Mesenchymal stem cell (in vitro differentiated cells and primary cell): ENCODE measurements around the gene REEP1.

Source experiments
- DNase-seq: peaks from one replicate; pipeline ENCODE4 v3.0.0-alpha.2; 2013
- H2AFZ ChIP-seq: one replicate; pipeline ENCODE4 v1.6.1; 2013; ENCODE audit warnings: low read depth, mild to moderate bottlenecking, control low read depth, inconsistent platforms, low read length, moderate library complexity
- H2AK5ac ChIP-seq: 2 replicates; pipeline ENCODE4 v1.6.1; 2013; ENCODE audit warnings: low read length, moderate library complexity, mild to moderate bottlenecking, inconsistent platforms; ENCODE audit not compliant: severe bottlenecking
- H2BK120ac ChIP-seq: one replicate; pipeline ENCODE4 v1.6.1; 2013; ENCODE audit warnings: low read depth, mild to moderate bottlenecking, inconsistent platforms, low read length, moderate library complexity
- H2BK12ac ChIP-seq, 2 experiments: one replicate each; pipeline ENCODE4 v1.6.1; 2013; ENCODE audit warnings: inconsistent platforms in 2 of 2, low read length in 2 of 2, mild to moderate bottlenecking in 2 of 2, moderate library complexity in 2 of 2, control low read depth in 1 of 2
- H2BK15ac ChIP-seq: one replicate; pipeline ENCODE4 v1.6.1; 2013; ENCODE audit warnings: mild to moderate bottlenecking, low read depth, inconsistent platforms; ENCODE audit not compliant: poor library complexity, severe bottlenecking
- H2BK5ac ChIP-seq: 2 replicates; pipeline ENCODE4 v1.6.1; 2013; ENCODE audit warnings: low read depth, mild to moderate bottlenecking, low read length, control low read depth, inconsistent platforms; ENCODE audit not compliant: poor library complexity, severe bottlenecking
- H3K14ac ChIP-seq, 2 experiments: one replicate each; pipeline ENCODE4 v1.6.1; 2013; ENCODE audit warnings: inconsistent platforms in 2 of 2, low read length in 2 of 2, control low read depth in 1 of 2, mild to moderate bottlenecking in 1 of 2, moderate library complexity in 1 of 2
- H3K18ac ChIP-seq, 2 experiments: one replicate each; pipeline ENCODE4 v1.6.1; 2013; ENCODE audit warnings: inconsistent platforms in 2 of 2, low read length in 2 of 2, control low read depth in 1 of 2, low read depth in 1 of 2, mild to moderate bottlenecking in 1 of 2
- H3K23ac ChIP-seq, 2 experiments: one replicate each; pipeline ENCODE4 v1.6.1; 2013; ENCODE audit warnings: inconsistent platforms in 2 of 2, low read length in 2 of 2, mild to moderate bottlenecking in 2 of 2, moderate library complexity in 2 of 2, control low read depth in 1 of 2
- H3K27ac ChIP-seq: 2 replicates; pipeline ENCODE4 v1.5.1; 2013; ENCODE audit warnings: mild to moderate bottlenecking, moderate library complexity, low read length, control low read depth, inconsistent platforms; ENCODE audit not compliant: poor library complexity, severe bottlenecking
- H3K27me3 ChIP-seq, 2 experiments: 2 replicates each; pipeline versions ENCODE4 v1.6.1 to v1.7.0; 2013; ENCODE audit warnings: low read length in 2 of 2, mild to moderate bottlenecking in 2 of 2, moderate library complexity in 2 of 2, control low read depth in 1 of 2, inconsistent platforms in 1 of 2; ENCODE audit not compliant: control insufficient read depth in 1 of 2, insufficient read depth in 1 of 2
- H3K36me3 ChIP-seq, 2 experiments: 2 replicates each; pipeline versions ENCODE4 v1.6.1 to v1.7.0; 2013; ENCODE audit warnings: low read length in 2 of 2, control low read depth in 1 of 2, inconsistent platforms in 1 of 2, low read depth in 1 of 2, mild to moderate bottlenecking in 1 of 2; ENCODE audit not compliant: insufficient read depth in 2 of 2, control insufficient read depth in 1 of 2
- H3K4ac ChIP-seq, 2 experiments: one replicate each; pipeline ENCODE4 v1.6.1; 2013; ENCODE audit warnings: inconsistent platforms in 2 of 2, low read length in 2 of 2, mild to moderate bottlenecking in 2 of 2, moderate library complexity in 2 of 2, control low read depth in 1 of 2, low read depth in 1 of 2
- H3K4me1 ChIP-seq: 2 replicates; pipeline ENCODE4 v1.6.1; 2013; ENCODE audit warnings: low read depth, low read length, control low read depth; ENCODE audit not compliant: control insufficient read depth, insufficient read depth
- H3K4me2 ChIP-seq: 2 replicates; pipeline ENCODE4 v1.6.1; 2013; ENCODE audit warnings: low read length, mild to moderate bottlenecking, inconsistent platforms; ENCODE audit not compliant: poor library complexity, severe bottlenecking
- H3K4me3 ChIP-seq, 2 experiments: 2 replicates each; pipeline versions ENCODE4 v1.5.1 to v1.7.0; 2013; ENCODE audit warnings: low read length in 2 of 2, mild to moderate bottlenecking in 2 of 2, control low read depth in 1 of 2, low read depth in 1 of 2; ENCODE audit not compliant: insufficient read depth in 1 of 2
- H3K79me1 ChIP-seq: replicated peaks from 2 replicates; pipeline ENCODE4 v1.6.1; 2013; ENCODE audit warnings: mild to moderate bottlenecking, control low read depth, low read length, inconsistent platforms; ENCODE audit not compliant: poor library complexity, severe bottlenecking
- H3K9ac ChIP-seq: 2 replicates; pipeline ENCODE4 v1.7.0; 2013; ENCODE audit warnings: mild to moderate bottlenecking, low read length, moderate library complexity
- H3K9me3 ChIP-seq: 2 replicates; pipeline ENCODE4 v1.7.0; 2013; ENCODE audit warnings: mild to moderate bottlenecking, low read length; ENCODE audit not compliant: control insufficient read depth
- H4K8ac ChIP-seq: one replicate; pipeline ENCODE4 v1.6.1; 2013; ENCODE audit warnings: inconsistent platforms, mild to moderate bottlenecking, low read length, moderate library complexity
- H4K91ac ChIP-seq: one replicate; pipeline ENCODE4 v1.6.1; 2013; ENCODE audit warnings: mild to moderate bottlenecking, low read length, inconsistent platforms
- WGBS: methylation state at CpG from one replicate; pipeline ENCODE4 v1.1.7; 2013; ENCODE audit warnings: mixed read lengths; 5-methylcytosine and 5-hydroxymethylcytosine counted together

Gene REEP1

DNA sequence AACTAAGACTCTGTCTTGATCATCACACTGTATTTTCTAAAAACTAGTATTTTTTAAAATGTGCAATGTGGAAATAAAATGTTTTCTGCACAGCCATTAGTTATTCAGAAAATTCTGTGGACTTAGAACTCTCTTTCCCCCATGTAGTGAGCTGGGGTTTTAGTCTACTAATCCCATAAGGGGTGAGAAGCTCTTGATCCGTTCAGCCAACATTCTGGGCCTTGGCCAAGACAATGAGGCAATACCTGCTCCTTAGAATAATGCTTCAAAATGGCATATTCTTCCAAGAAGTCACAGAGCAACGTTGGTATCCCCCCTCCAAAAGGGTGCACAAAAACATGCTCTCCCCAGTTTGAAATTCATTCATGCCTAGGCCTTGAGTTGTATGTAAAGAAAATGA lies 4.0 kb downstream of the REEP1 start:
- H3K79me1 ChIP-seq = no peaks in the 10 kb centered on the region
- no peak overlapping the region for H2BK5ac ChIP-seq
- no peak overlapping the region for H3K9ac ChIP-seq
- no peak overlapping the region for H2BK120ac ChIP-seq
- H2BK15ac ChIP-seq = no peak overlapping the region
- no peak overlapping the region for H2AK5ac ChIP-seq
- H3K9me3 ChIP-seq = peaks cover 4% of the 10 kb centered on the region
- H3K36me3 ChIP-seq = no peaks in the 10 kb centered on the region
- 42% methylated on average over 2 of the region's 2 CpGs for WGBS
- H2BK12ac ChIP-seq = no peak overlapping the region
- H3K23ac ChIP-seq = no peak overlapping the region
- peaks cover 56 to 86% of the 10 kb centered on the region in 2 experiments for H3K27me3 ChIP-seq
- no peak overlapping the region for H3K4me3 ChIP-seq
- peaks cover 12% of the 10 kb centered on the region for H3K4me1 ChIP-seq
- H4K8ac ChIP-seq = no peak overlapping the region
- no peak overlapping the region for H3K18ac ChIP-seq
- no peak overlapping the region for H4K91ac ChIP-seq
- H3K4ac ChIP-seq = no peak overlapping the region
- no peak overlapping the region for H3K4me2 ChIP-seq
- H3K14ac ChIP-seq = no peak overlapping the region
- DNase-seq = no peak
- no peak overlapping the region for H3K27ac ChIP-seq
- H2AFZ ChIP-seq = no peak overlapping the region

DNA sequence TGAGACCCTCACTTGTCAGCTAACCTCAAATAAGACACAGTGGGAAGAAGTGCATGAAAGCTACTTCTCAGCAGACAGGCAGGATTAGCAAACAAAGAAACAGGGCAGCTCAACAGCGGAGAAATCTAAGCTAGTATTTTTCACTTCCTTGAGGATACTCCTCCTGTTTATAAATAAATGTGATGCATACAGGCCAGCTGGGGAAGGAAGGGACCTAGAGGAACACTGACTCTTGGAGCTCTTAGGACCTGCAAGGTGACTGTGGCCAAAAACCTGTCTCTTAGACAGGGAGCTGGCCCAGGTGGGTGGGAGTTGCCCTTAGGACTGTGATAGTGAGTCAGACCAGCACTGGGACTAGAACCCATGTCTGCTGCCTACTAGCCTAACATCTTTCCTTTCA lies 4.8 kb downstream of the REEP1 start:
- Histone ChIP-seq H3K23ac (no peak overlapping the region), H3K27ac (no peak overlapping the region), H2BK15ac (no peak overlapping the region), H4K91ac (no peak overlapping the region), H3K4me1 (peaks cover 10% of the 10 kb centered on the region), H2BK120ac (no peak overlapping the region), H3K4me2 (no peak overlapping the region), H3K9me3 (peaks cover 4% of the 10 kb centered on the region), H2BK5ac (no peak overlapping the region), H3K36me3 (no peaks in the 10 kb centered on the region), H3K9ac (no peak overlapping the region), H3K18ac (no peak overlapping the region), H4K8ac (no peak overlapping the region), H3K4me3 (no peak overlapping the region), H2BK12ac (no peak overlapping the region), H2AFZ (no peak overlapping the region), H3K27me3 (peaks cover 49 to 84% of the 10 kb centered on the region in 2 experiments), H3K79me1 (no peaks in the 10 kb centered on the region), H3K4ac (no peak overlapping the region), H3K14ac (no peak overlapping the region), H2AK5ac (no peak overlapping the region)
- 86% methylated on average over 1 of the region's 1 CpG for WGBS
- DNase-seq = no peak

DNA sequence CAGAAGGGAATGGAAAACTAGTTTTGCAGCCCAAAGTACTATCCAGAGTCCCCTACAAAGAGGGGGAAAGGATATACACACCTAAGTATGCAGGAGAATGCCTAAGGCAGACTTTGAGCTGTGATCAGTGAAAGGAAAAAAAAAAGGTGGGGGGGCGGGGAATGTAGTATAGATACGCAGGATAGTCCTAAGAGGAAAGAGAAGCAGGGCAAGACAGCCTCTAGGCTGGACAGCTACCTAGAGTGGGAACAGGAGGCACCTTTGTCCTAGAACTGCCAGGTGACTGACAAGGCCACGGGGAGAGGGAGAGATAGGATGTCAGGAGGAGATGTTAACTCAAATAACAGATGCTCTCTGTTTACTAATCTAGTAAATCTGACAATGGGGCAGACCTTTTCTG lies 6.0 kb downstream of the REEP1 start:
- H2BK120ac ChIP-seq = no peak overlapping the region
- 78% methylated on average over 3 of the region's 3 CpGs for WGBS
- H3K23ac ChIP-seq = no peak overlapping the region
- peaks cover 4% of the 10 kb centered on the region for H3K9me3 ChIP-seq
- no peak overlapping the region for H3K14ac ChIP-seq
- no peak overlapping the region for H2BK15ac ChIP-seq
- no peaks in the 10 kb centered on the region for H3K4me1 ChIP-seq
- H2AFZ ChIP-seq = no peak overlapping the region
- no peak for DNase-seq
- H3K4me3 ChIP-seq = no peak overlapping the region
- no peak overlapping the region for H4K91ac ChIP-seq
- no peaks in the 10 kb centered on the region for H3K36me3 ChIP-seq
- no peaks in the 10 kb centered on the region for H3K79me1 ChIP-seq
- no peak overlapping the region for H3K27ac ChIP-seq
- H2BK12ac ChIP-seq = no peak overlapping the region
- H3K4ac ChIP-seq = no peak overlapping the region
- peaks cover 42 to 82% of the 10 kb centered on the region in 2 experiments for H3K27me3 ChIP-seq
- H3K9ac ChIP-seq = no peak overlapping the region
- H2BK5ac ChIP-seq = no peak overlapping the region
- H4K8ac ChIP-seq = no peak overlapping the region
- H2AK5ac ChIP-seq = no peak overlapping the region
- H3K4me2 ChIP-seq = no peak overlapping the region
- H3K18ac ChIP-seq = no peak overlapping the region

DNA sequence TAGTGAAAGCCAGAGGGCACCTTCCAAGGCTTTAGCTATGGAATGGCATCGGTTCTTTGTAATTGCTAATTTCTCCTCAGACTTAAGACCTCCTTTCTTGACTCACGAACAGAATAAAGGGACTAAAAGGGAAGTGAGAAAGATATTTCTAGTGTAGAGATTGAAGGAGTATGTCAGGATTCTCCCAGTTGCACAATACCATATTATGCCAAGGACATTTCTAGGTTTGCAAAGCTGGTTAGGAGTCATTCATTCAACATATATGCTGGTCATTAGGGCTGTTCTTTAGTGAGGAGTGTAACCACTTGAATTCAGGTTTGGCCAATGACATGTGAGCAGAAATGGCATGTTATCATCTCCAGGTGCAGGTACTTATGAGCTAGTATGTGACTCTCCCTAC lies 7.4 kb downstream of the REEP1 start:
- Histone ChIP-seq H3K4ac (no peak overlapping the region), H3K79me1 (no peaks in the 10 kb centered on the region), H3K18ac (no peak overlapping the region), H3K27me3 (peaks cover 37 to 80% of the 10 kb centered on the region in 2 experiments), H4K8ac (no peak overlapping the region), H2AK5ac (no peak overlapping the region), H2BK12ac (no peak overlapping the region), H4K91ac (no peak overlapping the region), H3K4me2 (no peak overlapping the region), H3K23ac (no peak overlapping the region), H2AFZ (no peak overlapping the region), H3K36me3 (no peaks in the 10 kb centered on the region), H3K27ac (no peak overlapping the region), H2BK5ac (no peak overlapping the region), H3K9me3 (peaks cover 4% of the 10 kb centered on the region), H2BK15ac (no peak overlapping the region), H3K4me1 (no peaks in the 10 kb centered on the region), H3K9ac (no peak overlapping the region), H2BK120ac (no peak overlapping the region), H3K4me3 (no peak overlapping the region), H3K14ac (no peak overlapping the region)
- 44% methylated on average over 1 of the region's 2 CpGs for WGBS
- no peak for DNase-seq
